WTC11 (cell line): Measurements from ENCODE around the gene HDGF. TPM values are rescaled to one million over a fixed set of nuclear protein-coding genes. Genes with fewer than 3 reads are reported as not detected.
A peak's percentile ranks its signal among the peaks of the same experiment; 100 is the strongest.

ENCODE experiments used
- ATAC-seq: fragments of 200-7000 bp; cut with Tn5 transposase; 2 replicates; pipeline ENCODE4 v1.10.0; 2021; ENCODE audit warnings: mild to moderate bottlenecking, moderate library complexity
- CTCF ChIA-PET: fragments of 300-600 bp; sonication (Branson Sonifier 250); formaldehyde crosslinking; loops from one replicate; lab custom pipeline; 2021; ENCODE audit warnings: antibody characterized with exemption; lab: Charles Lee
- POLR2A ChIA-PET: fragments of 350-600 bp; sonication (Branson Sonifier 250); formaldehyde crosslinking; loops from one replicate; lab custom pipeline; 2021; ENCODE audit warnings: antibody characterized with exemption; lab: Charles Lee
- DNase-seq: peaks from one replicate; pipeline ENCODE4 v3.0.0; 2021; ENCODE audit warnings: low spot score
- H3K27ac Mint-ChIP-seq: 2 replicates; pipeline ENCODE4 v1.8.0; 2021; ENCODE audit warnings: mixed read lengths
- H3K27me3 Mint-ChIP-seq: 2 replicates; pipeline ENCODE4 v1.8.0; 2021; ENCODE audit warnings: low read depth, mild to moderate bottlenecking, moderate library complexity, mixed read lengths
- H3K36me3 Mint-ChIP-seq: 2 replicates; pipeline ENCODE4 v1.8.0; 2021; ENCODE audit warnings: mixed read lengths
- H3K4me1 Mint-ChIP-seq: 2 replicates; pipeline ENCODE4 v1.8.0; 2022; ENCODE audit warnings: mixed read lengths
- H3K4me3 Mint-ChIP-seq: 2 replicates; pipeline ENCODE4 v1.8.0; 2021; ENCODE audit warnings: mild to moderate bottlenecking, moderate library complexity, mixed read lengths
- H3K9me3 Mint-ChIP-seq: 2 replicates; pipeline ENCODE4 v1.8.0; 2021; ENCODE audit warnings: mixed read lengths
- ATF1 ChIP-seq: sonication (generic); formaldehyde crosslinking; IDR thresholded peaks from 2 replicates; pipeline ENCODE4 v1.8.1; 2023; ENCODE audit warnings: mild to moderate bottlenecking, moderate library complexity, missing genetic modification reagents
- ATF6 ChIP-seq: sonication (generic); formaldehyde crosslinking; IDR thresholded peaks from 2 replicates; pipeline ENCODE4 v1.8.1; 2023; ENCODE audit warnings: mild to moderate bottlenecking, missing genetic modification reagents
- E2F1 ChIP-seq: sonication (generic); formaldehyde crosslinking; IDR thresholded peaks from 2 replicates; pipeline ENCODE4 v1.8.0; 2022; ENCODE audit warnings: mild to moderate bottlenecking, missing genetic modification reagents
- E2F4 ChIP-seq: sonication (generic); formaldehyde crosslinking; IDR thresholded peaks from 2 replicates; pipeline ENCODE4 v1.8.1; 2022; ENCODE audit warnings: low read depth, mild to moderate bottlenecking, moderate library complexity, missing genetic modification reagents, borderline replicate concordance
- E2F5 ChIP-seq: sonication (generic); formaldehyde crosslinking; IDR thresholded peaks from 2 replicates; pipeline ENCODE4 v1.8.1; 2022; ENCODE audit warnings: mild to moderate bottlenecking, moderate library complexity, missing genetic modification reagents
- ERG ChIP-seq: fragments of 250-450 bp; sonication (Bioruptor Pico); IDR thresholded peaks from 2 replicates; pipeline ENCODE4 v1.8.0; 2021; ENCODE audit warnings: mild to moderate bottlenecking
- IRF1 ChIP-seq: sonication (generic); formaldehyde crosslinking; IDR thresholded peaks from 2 replicates; pipeline ENCODE4 v1.8.0; 2023; ENCODE audit warnings: missing genetic modification reagents
- KAT7 ChIP-seq: sonication (generic); formaldehyde crosslinking; IDR thresholded peaks from 2 replicates; pipeline ENCODE4 v1.8.1; 2023; ENCODE audit warnings: missing genetic modification reagents, mild to moderate bottlenecking, borderline replicate concordance
- MAX ChIP-seq: sonication (generic); formaldehyde crosslinking; IDR thresholded peaks from 2 replicates; pipeline ENCODE4 v1.8.0; 2022; ENCODE audit warnings: mild to moderate bottlenecking, missing genetic modification reagents
- MXD4 ChIP-seq: fragments of 250-450 bp; sonication (Bioruptor Pico); IDR thresholded peaks from 2 replicates; pipeline ENCODE4 v1.8.0; 2021; ENCODE audit warnings: mild to moderate bottlenecking, moderate library complexity, borderline replicate concordance
- NFATC4 ChIP-seq: fragments of 250-450 bp; sonication (Bioruptor Pico); IDR thresholded peaks from 2 replicates; pipeline ENCODE4 v1.9.0; 2021; ENCODE audit warnings: mild to moderate bottlenecking
- NFYB ChIP-seq: sonication (generic); formaldehyde crosslinking; conservative IDR thresholded peaks from 2 replicates; pipeline ENCODE4 v1.8.0; 2022; ENCODE audit warnings: low read depth, missing genetic modification reagents
- NR3C1 ChIP-seq: sonication (generic); formaldehyde crosslinking; conservative IDR thresholded peaks from 2 replicates; pipeline ENCODE4 v1.8.1; 2023; ENCODE audit warnings: low read depth, mild to moderate bottlenecking, missing genetic modification reagents
- PREB ChIP-seq: sonication (generic); formaldehyde crosslinking; IDR thresholded peaks from 2 replicates; pipeline ENCODE4 v1.8.1; 2022; ENCODE audit warnings: mild to moderate bottlenecking, missing genetic modification reagents, moderate library complexity, borderline replicate concordance
- PRRX2 ChIP-seq: fragments of 250-450 bp; sonication (Bioruptor Pico); IDR thresholded peaks from 2 replicates; pipeline ENCODE4 v1.8.0; 2021; ENCODE audit warnings: mild to moderate bottlenecking
- RELA ChIP-seq: sonication (generic); formaldehyde crosslinking; IDR thresholded peaks from 2 replicates; pipeline ENCODE4 v1.8.1; 2022; ENCODE audit warnings: missing genetic modification reagents, mild to moderate bottlenecking, borderline replicate concordance
- SMAD4 ChIP-seq: sonication (generic); formaldehyde crosslinking; IDR thresholded peaks from 2 replicates; pipeline ENCODE4 v1.8.0; 2022; ENCODE audit warnings: mild to moderate bottlenecking, missing genetic modification reagents
- SP1 ChIP-seq: sonication (generic); formaldehyde crosslinking; conservative IDR thresholded peaks from 2 replicates; pipeline ENCODE4 v1.8.1; 2022; ENCODE audit warnings: missing genetic modification reagents
- USF2 ChIP-seq: sonication (generic); formaldehyde crosslinking; IDR thresholded peaks from 2 replicates; pipeline ENCODE4 v1.8.1; 2023; ENCODE audit warnings: mild to moderate bottlenecking, missing genetic modification reagents, moderate library complexity
- ZNF121 ChIP-seq: sonication (generic); formaldehyde crosslinking; IDR thresholded peaks from 2 replicates; pipeline ENCODE4 v1.8.0; 2023; ENCODE audit warnings: missing genetic modification reagents
- ZNF138 ChIP-seq: sonication (generic); formaldehyde crosslinking; conservative IDR thresholded peaks from 2 replicates; pipeline ENCODE4 v1.8.1; 2022; ENCODE audit warnings: mild to moderate bottlenecking, moderate library complexity, missing genetic modification reagents
- ZNF512 ChIP-seq: sonication (generic); formaldehyde crosslinking; IDR thresholded peaks from 2 replicates; pipeline ENCODE4 v1.8.1; 2022; ENCODE audit warnings: missing genetic modification reagents, borderline replicate concordance
- total RNA-seq: library from RNA; stranded (reverse); gene quantifications from 3 replicates; pipeline ENCODE4 v1.2.3, GENCODE V29; 2021

The HDGF gene
- total RNA-seq, 1 experiment from 2014 or later, result 339 TPM

GRCh38 chr1:156698995-156699394 is 52.5 kb downstream of the HDGF start:
- peaks cover 36% of the 10 kb centered on the region for H3K4me1 Mint-ChIP-seq
- peak overlapping the region; percentile 79 for H3K27ac Mint-ChIP-seq
- POLR2A ChIA-PET, result interaction anchor here (0.7 kb wide), 2 partner anchors 9 to 177 kb away, joined by 3 read pairs; no protein-coding TSS in a partner anchor
- peaks cover 10% of the 10 kb centered on the region for H3K27me3 Mint-ChIP-seq
- peaks cover 38% of the 10 kb centered on the region for H3K36me3 Mint-ChIP-seq
- H3K9me3 Mint-ChIP-seq, result no peaks in the 10 kb centered on the region
- DNase-seq, result no peak
- CTCF ChIA-PET, result interaction anchor here (0.5 to 25.2 kb wide), 3 partner anchors 11 to 53 kb away, joined by 3 to 1553 read pairs (median 17); no protein-coding TSS in a partner anchor
- no peak overlapping the region for H3K4me3 Mint-ChIP-seq
- no peak for ATAC-seq
- TF ChIP-seq NR3C1 (CRISPR knock-in tag) (no peak), RELA (CRISPR knock-in tag) (no peak), PRRX2 (no peak), SP1 (CRISPR knock-in tag) (no peak), MAX (CRISPR knock-in tag) (no peak), E2F5 (no peak), IRF1 (no peak), NFATC4 (no peak), ZNF512 (CRISPR knock-in tag) (no peak), SMAD4 (CRISPR knock-in tag) (no peak), USF2 (CRISPR knock-in tag) (no peak), PREB (CRISPR knock-in tag) (no peak), KAT7 (CRISPR knock-in tag) (no peak), ZNF121 (CRISPR knock-in tag) (no peak), NFYB (CRISPR knock-in tag) (no peak), ERG (CRISPR knock-in tag) (no peak), ATF6 (no peak)

GRCh38 chr1:156697481-156697880 is 54.0 kb downstream of the HDGF start:
- no peak for ATAC-seq
- H3K27me3 Mint-ChIP-seq, result no peaks in the 10 kb centered on the region; the same call in 1 of the 2 replicates
- POLR2A ChIA-PET, result no interaction called here
- H3K4me3 Mint-ChIP-seq, result no peak overlapping the region
- CTCF ChIA-PET, result interaction anchor here (1.2 to 4.2 kb wide), 3 partner anchors 8 to 29 kb away, joined by 3 to 17 read pairs (median 4); partner anchors contain the start of gene CRABP2
- peaks cover 35% of the 10 kb centered on the region for H3K36me3 Mint-ChIP-seq
- no peaks in the 10 kb centered on the region for H3K9me3 Mint-ChIP-seq
- H3K4me1 Mint-ChIP-seq, result peaks cover 38% of the 10 kb centered on the region
- DNase-seq, result no peak
- TF ChIP-seq ATF1, result no peak
- TF ChIP-seq ZNF121 (CRISPR knock-in tag), result no peak
- no peak for TF ChIP-seq E2F4 (CRISPR knock-in tag)
- no peak for TF ChIP-seq MXD4 (CRISPR knock-in tag)
- TF ChIP-seq E2F1 (CRISPR knock-in tag), result no peak
- TF ChIP-seq ZNF138, result no peak
- TF ChIP-seq, all 79 proteins: peak for 0
- H3K27ac Mint-ChIP-seq, result no peak overlapping the region
